IMR-90 (cell line): ENCODE results near the gene KCNAB2. TPM values are rescaled to one million over a fixed set of nuclear protein-coding genes. Genes with fewer than 3 reads are reported as not detected.

Experiments used
- ATAC-seq: fragments of 200-7000 bp; cut with Tn5 transposase; 2 replicates; pipeline ENCODE4 v1.9.1; 2020; ENCODE audit warnings: low read depth, mild to moderate bottlenecking, moderate library complexity
- BruUV-seq: library from RNA; stranded (reverse); fragments of 400-500 nt; replicated peaks from 2 replicates; lab custom pipeline; 2021; lab: Mats Ljungman, UMichigan
- CTCF ChIA-PET: fragments of 300-600 bp; formaldehyde crosslinking; extraction: SDS; loops from one replicate; lab custom pipeline; 2021; ENCODE audit warnings: antibody characterized with exemption; lab: Yijun Ruan, JAX
- POLR2A ChIA-PET: fragments of 300-600 bp; sonication (Branson Sonifier 250); formaldehyde crosslinking; loops from one replicate; lab custom pipeline; 2022; ENCODE audit warnings: antibody characterized with exemption; ENCODE audit not compliant: unreplicated experiment; lab: Charles Lee
- DNase-seq: peaks from one replicate; pipeline ENCODE4 v3.0.0; 2013
- H2AFZ ChIP-seq: replicated peaks from 2 replicates; pipeline ENCODE3; 2013; ENCODE audit warnings: low read length, mild to moderate bottlenecking; ENCODE audit not compliant: poor library complexity
- H2AK5ac ChIP-seq: 2 replicates; pipeline ENCODE4 v1.6.1; 2013; ENCODE audit warnings: low read depth, low read length, inconsistent platforms
- H2AK9ac ChIP-seq: replicated peaks from 2 replicates; pipeline ENCODE3; 2013; ENCODE audit warnings: mild to moderate bottlenecking, low read depth, low read length, moderate library complexity; ENCODE audit not compliant: poor library complexity
- H2BK120ac ChIP-seq: 2 replicates; pipeline ENCODE4 v1.6.1; 2013; ENCODE audit warnings: low read depth, low read length, inconsistent platforms
- H2BK15ac ChIP-seq: 3 replicates; pipeline ENCODE4 v1.6.1; 2013; ENCODE audit warnings: low read depth, low read length, inconsistent platforms
- H2BK20ac ChIP-seq: 2 replicates; pipeline ENCODE4 v1.6.1; 2013; ENCODE audit warnings: low read depth, mild to moderate bottlenecking, inconsistent platforms, low read length, moderate library complexity
- H2BK5ac ChIP-seq: 2 replicates; pipeline ENCODE4 v1.6.1; 2013; ENCODE audit warnings: mild to moderate bottlenecking, low read depth, low read length, inconsistent platforms; ENCODE audit not compliant: poor library complexity, severe bottlenecking
- H3K14ac ChIP-seq: replicated peaks from 2 replicates; pipeline ENCODE4 v1.6.1; 2013; ENCODE audit warnings: low read depth, low read length, inconsistent platforms
- H3K18ac ChIP-seq: 2 replicates; pipeline ENCODE4 v1.6.1; 2013; ENCODE audit warnings: low read depth, low read length, control low read depth
- H3K23ac ChIP-seq: 2 replicates; pipeline ENCODE4 v1.6.1; 2013; ENCODE audit warnings: low read depth, low read length, inconsistent platforms
- H3K27ac ChIP-seq: 2 replicates; pipeline ENCODE4 v1.5.1; 2013; ENCODE audit warnings: mild to moderate bottlenecking, control low read depth, low read length; ENCODE audit not compliant: insufficient read depth
- H3K27me3 ChIP-seq: 2 replicates; pipeline ENCODE4 v1.6.1; 2013; ENCODE audit warnings: low read length; ENCODE audit not compliant: control insufficient read depth, insufficient read depth
- H3K36me3 ChIP-seq: 2 replicates; pipeline ENCODE4 v1.6.1; 2013; ENCODE audit warnings: low read length, mixed read lengths; ENCODE audit not compliant: control insufficient read depth, insufficient read depth
- H3K4ac ChIP-seq: 2 replicates; pipeline ENCODE4 v1.6.1; 2013; ENCODE audit warnings: low read depth, low read length, inconsistent platforms
- H3K4me1 ChIP-seq: 2 replicates; pipeline ENCODE4 v1.6.1; 2013; ENCODE audit warnings: low read length, mixed read lengths; ENCODE audit not compliant: control insufficient read depth, insufficient read depth
- H3K4me2 ChIP-seq: 2 replicates; pipeline ENCODE4 v1.6.1; 2013; ENCODE audit warnings: low read depth, mild to moderate bottlenecking, control low read depth, low read length, moderate library complexity
- H3K4me3 ChIP-seq: 2 replicates; pipeline ENCODE4 v1.5.1; 2013; ENCODE audit warnings: low read depth, mild to moderate bottlenecking, control low read depth, low read length, moderate library complexity; ENCODE audit not compliant: insufficient read depth
- H3K56ac ChIP-seq: 2 replicates; pipeline ENCODE4 v1.6.1; 2013; ENCODE audit warnings: low read length, inconsistent platforms; ENCODE audit not compliant: insufficient read depth; ENCODE audit errors: extremely low read depth
- H3K79me1 ChIP-seq, 2 experiments: 2 replicates each; pipeline ENCODE4 v1.6.1; 2013; ENCODE audit warnings: low read length in 2 of 2, inconsistent platforms in 1 of 2, low read depth in 1 of 2
- H3K9ac ChIP-seq: 2 replicates; pipeline ENCODE4 v1.6.1; 2013; ENCODE audit warnings: low read depth, low read length, control low read depth
- H3K9me1 ChIP-seq: 2 replicates; pipeline ENCODE4 v1.6.1; 2013; ENCODE audit warnings: low read length, inconsistent platforms; ENCODE audit not compliant: insufficient read depth
- H3K9me3 ChIP-seq: 2 replicates; pipeline ENCODE4 v1.6.1; 2013; ENCODE audit warnings: low read length; ENCODE audit not compliant: control insufficient read depth, insufficient read depth
- H4K20me1 ChIP-seq: 2 replicates; pipeline ENCODE4 v1.6.1; 2013; ENCODE audit warnings: low read length, inconsistent platforms; ENCODE audit not compliant: insufficient read depth
- H4K5ac ChIP-seq: 2 replicates; pipeline ENCODE4 v1.6.1; 2013; ENCODE audit warnings: mild to moderate bottlenecking, low read depth, low read length, control low read depth
- H4K8ac ChIP-seq, 2 experiments: 2 replicates each; pipeline ENCODE4 v1.6.1; 2013; ENCODE audit warnings: low read depth in 2 of 2, low read length in 2 of 2, control low read depth in 1 of 2, inconsistent platforms in 1 of 2
- H4K91ac ChIP-seq: 2 replicates; pipeline ENCODE4 v1.6.1; 2013; ENCODE audit warnings: low read depth, low read length, inconsistent platforms; ENCODE audit not compliant: insufficient read depth
- FOS ChIP-seq: fragments of 150-350 bp; IDR thresholded peaks from 2 replicates; pipeline ENCODE4 v1.6.1; 2016; ENCODE audit warnings: low read depth, low read length
- MAZ ChIP-seq: IDR thresholded peaks from 2 replicates; pipeline ENCODE4 v1.6.1; 2012; ENCODE audit warnings: low read depth, mild to moderate bottlenecking, low read length, improper control_type of control experiment, moderate library complexity, borderline replicate concordance
- WGBS, 2 experiments: methylation state at CpG; one replicate each; pipeline versions ENCODE4 v1.1.5 to v1.1.7; 2013; ENCODE audit warnings: missing lambda C conversion rate in 2 of 2; ENCODE audit not compliant: insufficient read length in 1 of 2; ENCODE audit errors: extremely low coverage in 2 of 2; 5-methylcytosine and 5-hydroxymethylcytosine counted together
- dilution Hi-C: fragments of 300-500 bp; cut with HindIII; formaldehyde crosslinking; loops from one replicate; pipeline ENCODE4 v1.14.3; 2018; ENCODE audit warnings: low sequenced_read_pairs; ENCODE audit not compliant: unreplicated experiment
- in situ Hi-C: fragments of 300-500 bp; cut with MboI; formaldehyde crosslinking; loops from 3 replicates; pipeline ENCODE4 v1.14.3; 2019; ENCODE audit warnings: low sequenced_read_pairs, inconsistent platforms, mixed read lengths
- intact Hi-C: fragments of 100-400 bp; cut with micrococcal nuclease; formaldehyde crosslinking; loops from 2 replicates; pipeline ENCODE4 v1.10.0; 2022
- polyA plus RNA-seq, 3 experiments: library from polyadenylated mRNA; depleted of rRNA; stranded (reverse); fragments of >200 nt; gene quantifications; 2 replicates each; pipeline ENCODE4 v1.2.3, GENCODE V29; 2012; ENCODE audit warnings: low replicate concordance in 1 of 3
- total RNA-seq: library from RNA; depleted of rRNA; stranded (reverse); fragments of >200 nt; gene quantifications from 2 replicates; pipeline ENCODE4 v1.2.3, GENCODE V29; 2012

The KCNAB2 gene
- total and polyA plus RNA-seq, 2 of the 4 experiments (the other 2 are of a cell fraction): 1.3 to 4.2 TPM

GRCh38 chr1:5998051-5998905 lies 47.4 kb upstream of the KCNAB2 start:
- H3K4me1 ChIP-seq: peaks cover 5% of the 10 kb centered on the region
- ATAC-seq (no peak), DNase-seq (no peak)
- no peak overlapping the region for H3K56ac ChIP-seq
- no peak overlapping the region for H3K14ac ChIP-seq
- no peak overlapping the region for H3K4me2 ChIP-seq
- H4K91ac ChIP-seq: no peak overlapping the region
- H4K5ac ChIP-seq: no peak overlapping the region
- no peak overlapping the region for H4K8ac ChIP-seq
- no peak overlapping the region for H2BK20ac ChIP-seq
- H3K36me3 ChIP-seq: no peaks in the 10 kb centered on the region
- H3K4me3 ChIP-seq: no peak overlapping the region
- no peak overlapping the region for H3K27ac ChIP-seq
- peaks cover 3 to 4% of the 10 kb centered on the region in 2 experiments; a peak in 1 of 4 replicates for H3K79me1 ChIP-seq
- H3K18ac ChIP-seq: no peak overlapping the region
- no peak overlapping the region for H2AFZ ChIP-seq
- no peaks in the 10 kb centered on the region; the same call in 1 of the 2 replicates for H3K27me3 ChIP-seq
- dilution Hi-C loops (no loop called here), in situ Hi-C loops (no loop called here), intact Hi-C loops (no loop called here)
- no peak overlapping the region for H2AK5ac ChIP-seq
- no peak overlapping the region for H2BK15ac ChIP-seq
- H3K4ac ChIP-seq: no peak overlapping the region
- ChIA-PET POLR2A (no interaction called here), CTCF (no interaction called here)
- no peak overlapping the region for H3K9ac ChIP-seq
- H2AK9ac ChIP-seq: no peak overlapping the region
- WGBS, 2 experiments: 75% methylated on average over 3 of the region's 12 CpGs; no CpG with 5 or more reads in 1 of the 2 experiments
- H3K9me1 ChIP-seq: no peaks in the 10 kb centered on the region
- no peaks in the 10 kb centered on the region for H3K9me3 ChIP-seq
- TF ChIP-seq FOS: no peak
- no peak for TF ChIP-seq MAZ
- no peak overlapping the region for H2BK120ac ChIP-seq
- H2BK5ac ChIP-seq: no peak overlapping the region
- BruUV-seq: no TSS peak
- no peaks in the 10 kb centered on the region; the same call in 1 of the 2 replicates for H4K20me1 ChIP-seq
- no peak overlapping the region for H3K23ac ChIP-seq
